Heart left ventricle (tissue), 13 donors: ENCODE results near the gene LAT.

Experiments
- POLR2A ChIP-seq, 2 donors: fragments of 450-650 bp; IDR thresholded peaks; one replicate each; pipeline ENCODE4 v1.6.1; 2017; ENCODE audit warnings: antibody characterized with exemption in 2 of 2, mild to moderate bottlenecking in 2 of 2, moderate library complexity in 2 of 2
- TF ChIP-seq, protein P1 (sequence below), 12 donors: fragments of 200-600 bp; sonication (generic) in 4 of 12; IDR thresholded peaks; one replicate each; pipeline versions ENCODE4 v1.5.0 to v1.8.0; 2018 to 2022; ENCODE audit warnings: antibody characterized with exemption in 12 of 12, mild to moderate bottlenecking in 5 of 12
- donor health status: ischemic (EF 13 %, LVEDD 7.1; RV severe dilation, severe dysfunction).
- donor health status: DM: no; HTN: yes; CAD: no.
- donor health status: DM: no; HTN: no; CAD: no.
- donor health status: ischemic (EF 25% LVEDD 6.9; RV normal size, moderate dysfunction).
- donor health status: ischemic (EF 25% LVEDD 5.7; RV mildly dilated, moderate dysfunction).
- donor health status: ischemic (EF 35%, LVEDD 5.7; RV mildly dilated, moderate dysfunction).
- donor health status: nonischemic (EF 11% LVEDD 7.7; RV severe dilation, severe dysfunction).
- donor health status: DM: yes; HTN: yes; CAD: no.
- donor health status: PGD.
- donor health status: ischemic (EF 29% LVEDD 5.4; RV normal size, mild dysfunction).
- donor health status: nonischemic (EF 23%, LVEDD 6.1; RV moderate dilation, normal function).

GRCh38 chr16:28983644-28984043, 1.2 kb upstream of the LAT start:
- TF ChIP-seq, protein P1, sequence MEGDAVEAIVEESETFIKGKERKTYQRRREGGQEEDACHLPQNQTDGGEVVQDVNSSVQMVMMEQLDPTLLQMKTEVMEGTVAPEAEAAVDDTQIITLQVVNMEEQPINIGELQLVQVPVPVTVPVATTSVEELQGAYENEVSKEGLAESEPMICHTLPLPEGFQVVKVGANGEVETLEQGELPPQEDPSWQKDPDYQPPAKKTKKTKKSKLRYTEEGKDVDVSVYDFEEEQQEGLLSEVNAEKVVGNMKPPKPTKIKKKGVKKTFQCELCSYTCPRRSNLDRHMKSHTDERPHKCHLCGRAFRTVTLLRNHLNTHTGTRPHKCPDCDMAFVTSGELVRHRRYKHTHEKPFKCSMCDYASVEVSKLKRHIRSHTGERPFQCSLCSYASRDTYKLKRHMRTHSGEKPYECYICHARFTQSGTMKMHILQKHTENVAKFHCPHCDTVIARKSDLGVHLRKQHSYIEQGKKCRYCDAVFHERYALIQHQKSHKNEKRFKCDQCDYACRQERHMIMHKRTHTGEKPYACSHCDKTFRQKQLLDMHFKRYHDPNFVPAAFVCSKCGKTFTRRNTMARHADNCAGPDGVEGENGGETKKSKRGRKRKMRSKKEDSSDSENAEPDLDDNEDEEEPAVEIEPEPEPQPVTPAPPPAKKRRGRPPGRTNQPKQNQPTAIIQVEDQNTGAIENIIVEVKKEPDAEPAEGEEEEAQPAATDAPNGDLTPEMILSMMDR (IDR thresholded peaks at IDR 0.05) = no peak
- no peak for TF ChIP-seq POLR2A (IDR thresholded peaks at IDR 0.05)
